ENCODE data around the gene ASPDH. TPM values are rescaled to one million over a fixed set of nuclear protein-coding genes. Genes with fewer than 3 reads are reported as not detected.
A peak's percentile ranks its signal among the peaks of the same experiment; 100 is the strongest.

Gene ASPDH
- polyA plus RNA-seq, 3 donors, result not detected

DNA sequence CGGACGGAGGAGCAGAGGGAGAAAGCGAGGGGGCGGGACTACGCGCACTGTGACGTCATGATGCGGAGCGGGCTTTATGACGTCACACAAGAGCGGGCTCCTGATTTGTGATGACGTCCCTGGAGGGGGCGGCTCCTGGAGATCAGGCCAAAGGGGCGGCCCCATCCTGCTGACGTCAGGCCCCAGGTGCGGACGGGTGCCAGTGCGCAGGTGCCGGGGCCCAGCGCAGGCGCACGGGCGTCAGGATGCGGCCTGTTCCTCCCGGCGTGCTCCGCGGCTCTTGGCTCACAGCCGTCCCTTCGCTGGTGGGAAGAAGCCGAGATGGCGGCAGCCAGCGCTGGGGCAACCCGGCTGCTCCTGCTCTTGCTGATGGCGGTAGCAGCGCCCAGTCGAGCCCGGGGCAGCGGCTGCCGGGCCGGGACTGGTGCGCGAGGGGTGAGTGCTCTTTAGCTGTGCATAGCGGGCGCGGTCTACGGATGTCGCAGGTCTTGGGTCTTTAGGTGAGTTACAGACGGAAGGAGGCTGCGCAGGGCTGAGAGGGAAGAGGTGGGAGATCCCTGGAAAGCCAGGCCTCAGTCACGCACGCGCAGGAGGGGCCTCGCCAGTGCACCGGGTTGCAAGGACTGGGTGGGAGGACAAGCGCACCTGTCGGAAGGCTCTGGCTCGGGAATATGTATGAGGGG lies 37.3 kb downstream of the ASPDH start, which contains the start of the genes EMC10 and GARIN5A:
Gene EMC10 (plus strand): TSS at position 284 of the 683 bp plus-strand sequence. CDS start 38 bp downstream, at position 322.
Gene GARIN5A (minus strand): TSS at position 625 of the 683 bp plus-strand sequence. CDS start 460 bp downstream, at position 165.
- Histone ChIP-seq H4K20me1 (ENCODE audit: insufficient read depth, low read length) (peaks cover 32% of the 10 kb centered on the region), H2AFZ (ENCODE audit: insufficient read depth, low read depth, low read length, poor library complexity, severe bottlenecking) (peak within 1 kb of the TSS; percentile 95), H3K4me2 (replicated peaks; ENCODE audit: extremely low read depth, low read length, poor library complexity, severe bottlenecking) (peak within 1 kb of the TSS; percentile 87), H3K4me1 (ENCODE audit: control insufficient read depth in 1 of 2, insufficient read depth in 2 of 2, low read length in 2 of 2) (peaks cover 11 to 12% of the 10 kb centered on the region in 2 donors), H3K9me3 (replicated peaks in 1 of 2; ENCODE audit: control insufficient read depth in 1 of 2, insufficient read depth in 1 of 2, low read length in 2 of 2) (no peaks in the 10 kb centered on the region), H3K79me2 (ENCODE audit: insufficient read depth, low read length) (peaks cover 29% of the 10 kb centered on the region), H3K36me3 (replicated peaks in 1 of 2; ENCODE audit: control insufficient read depth in 1 of 2, insufficient read depth in 2 of 2, low read length in 2 of 2) (peaks cover 26 to 37% of the 10 kb centered on the region in 2 donors), H3K9ac (ENCODE audit: insufficient read depth, low read length, poor library complexity, severe bottlenecking) (peak within 1 kb of the TSS; percentile 92), H3K27me3 (ENCODE audit: control insufficient read depth in 2 of 2, insufficient read depth in 2 of 2, low read length in 2 of 2) (no peaks in the 10 kb centered on the region), H3K27ac (ENCODE audit: low read depth in 1 of 2, low read length in 2 of 2) (peak within 1 kb of the TSS; percentile 70 to 86), H3K4me3 (replicated peaks in 1 of 3; ENCODE audit: low read depth in 2 of 3, low read length in 3 of 3) (peak within 1 kb of the TSS; percentile 64 to 98 (median 97))
- Mint-ChIP-seq H3K27ac (peak within 1 kb of the TSS; percentile 90 to 96 (median 93)), H3K27me3 (ENCODE audit: low read depth in 3 of 3) (peaks cover 0 to 6% (median 6%) of the 10 kb centered on the region in 3 donors), H3K36me3 (peaks cover 29 to 40% of the 10 kb centered on the region in 2 donors), H3K4me3 (peak within 1 kb of the TSS; percentile 98 to 99), H3K9me3 (peaks cover 0 to 13% (median 2%) of the 10 kb centered on the region in 7 donors), H3K4me1 (peaks cover 14% of the 10 kb centered on the region)
- intact Hi-C loops (cut with micrococcal nuclease), result loop anchor here (1.0 to 2.0 kb wide), 2 partner anchors 34 to 35 kb away; partner anchors contain the start of gene JOSD2 (in 2 of the 2)
- 5% methylated on average over 58 of the region's 58 CpGs for WGBS (ENCODE audit: insufficient coverage)
- DNase-seq, result peak; percentile 85 to 93 (median 92)
- TF ChIP-seq, protein P1, sequence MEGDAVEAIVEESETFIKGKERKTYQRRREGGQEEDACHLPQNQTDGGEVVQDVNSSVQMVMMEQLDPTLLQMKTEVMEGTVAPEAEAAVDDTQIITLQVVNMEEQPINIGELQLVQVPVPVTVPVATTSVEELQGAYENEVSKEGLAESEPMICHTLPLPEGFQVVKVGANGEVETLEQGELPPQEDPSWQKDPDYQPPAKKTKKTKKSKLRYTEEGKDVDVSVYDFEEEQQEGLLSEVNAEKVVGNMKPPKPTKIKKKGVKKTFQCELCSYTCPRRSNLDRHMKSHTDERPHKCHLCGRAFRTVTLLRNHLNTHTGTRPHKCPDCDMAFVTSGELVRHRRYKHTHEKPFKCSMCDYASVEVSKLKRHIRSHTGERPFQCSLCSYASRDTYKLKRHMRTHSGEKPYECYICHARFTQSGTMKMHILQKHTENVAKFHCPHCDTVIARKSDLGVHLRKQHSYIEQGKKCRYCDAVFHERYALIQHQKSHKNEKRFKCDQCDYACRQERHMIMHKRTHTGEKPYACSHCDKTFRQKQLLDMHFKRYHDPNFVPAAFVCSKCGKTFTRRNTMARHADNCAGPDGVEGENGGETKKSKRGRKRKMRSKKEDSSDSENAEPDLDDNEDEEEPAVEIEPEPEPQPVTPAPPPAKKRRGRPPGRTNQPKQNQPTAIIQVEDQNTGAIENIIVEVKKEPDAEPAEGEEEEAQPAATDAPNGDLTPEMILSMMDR (IDR thresholded peaks at IDR 0.05), result no peak

DNA sequence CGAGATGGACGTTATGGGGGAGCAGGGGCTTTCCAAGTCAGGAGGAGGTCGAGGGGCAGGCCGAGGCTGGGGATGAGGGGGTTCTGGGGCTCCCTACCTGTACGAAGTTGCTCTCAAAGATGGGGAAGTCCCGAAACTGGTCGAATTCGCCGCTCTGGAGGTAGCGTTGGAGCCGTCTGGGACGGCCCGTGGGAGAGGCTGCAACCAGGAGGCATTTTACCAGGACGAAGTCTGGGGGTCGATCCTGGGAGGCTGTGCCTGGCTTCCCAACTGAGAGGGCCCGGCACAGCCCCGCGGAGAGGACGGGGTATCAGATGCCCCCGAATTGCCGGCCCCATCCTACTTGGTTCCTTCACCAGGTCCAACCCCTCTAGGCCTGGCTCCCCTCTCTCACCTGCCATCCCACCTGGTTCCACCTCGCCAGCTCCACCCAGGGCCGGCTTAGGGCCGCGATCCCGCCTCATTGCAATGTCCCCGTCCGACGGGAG lies 37.9 kb downstream of the ASPDH start:
- H3K4me1 Mint-ChIP-seq, result peaks cover 14% of the 10 kb centered on the region
- H3K4me1 ChIP-seq (ENCODE audit: control insufficient read depth in 1 of 2, insufficient read depth in 2 of 2, low read length in 2 of 2), result peaks cover 11 to 12% of the 10 kb centered on the region in 2 donors
- WGBS (ENCODE audit: insufficient coverage), result 81% methylated on average over 24 of the region's 29 CpGs
- peak overlapping the region in 1 of 3 experiments; percentile 98 for H3K4me3 ChIP-seq (replicated peaks in 1 of 3; ENCODE audit: low read depth in 2 of 3, low read length in 3 of 3)
- peaks cover 20 to 31% of the 10 kb centered on the region in 2 donors for H3K36me3 ChIP-seq (replicated peaks in 1 of 2; ENCODE audit: control insufficient read depth in 1 of 2, insufficient read depth in 2 of 2, low read length in 2 of 2)
- no peak overlapping the region for H2AFZ ChIP-seq (ENCODE audit: insufficient read depth, low read depth, low read length, poor library complexity, severe bottlenecking)
- peak overlapping the region in 6 of 7 donors; percentile 40 to 90 (median 70) for H3K27ac Mint-ChIP-seq
- peaks cover 32% of the 10 kb centered on the region for H4K20me1 ChIP-seq (ENCODE audit: insufficient read depth, low read length)
- H3K27me3 ChIP-seq (ENCODE audit: control insufficient read depth in 2 of 2, insufficient read depth in 2 of 2, low read length in 2 of 2), result no peaks in the 10 kb centered on the region
- H3K36me3 Mint-ChIP-seq, result peaks cover 23 to 34% of the 10 kb centered on the region in 2 donors
- H3K27ac ChIP-seq (ENCODE audit: low read depth in 1 of 2, low read length in 2 of 2), result no peak overlapping the region
- DNase-seq, result no peak
- intact Hi-C loops (cut with micrococcal nuclease), result loop anchor here (1.0 to 2.0 kb wide), 2 partner anchors 35 to 36 kb away; partner anchors contain the start of gene JOSD2 (in 2 of the 2)
- H3K9ac ChIP-seq (ENCODE audit: insufficient read depth, low read length, poor library complexity, severe bottlenecking), result no peak overlapping the region
- H3K4me3 Mint-ChIP-seq, result peak overlapping the region; percentile 83 to 98
- H3K9me3 Mint-ChIP-seq, result peaks cover 0 to 13% (median 0%) of the 10 kb centered on the region in 7 donors
- TF ChIP-seq, protein P1 (IDR thresholded peaks at IDR 0.05), result no peak
- peaks cover 29% of the 10 kb centered on the region for H3K79me2 ChIP-seq (ENCODE audit: insufficient read depth, low read length)
- peaks cover 0 to 8% (median 6%) of the 10 kb centered on the region in 3 donors for H3K27me3 Mint-ChIP-seq (ENCODE audit: low read depth in 3 of 3)
- no peaks in the 10 kb centered on the region for H3K9me3 ChIP-seq (replicated peaks in 1 of 2; ENCODE audit: control insufficient read depth in 1 of 2, insufficient read depth in 1 of 2, low read length in 2 of 2)
- H3K4me2 ChIP-seq (replicated peaks; ENCODE audit: extremely low read depth, low read length, poor library complexity, severe bottlenecking), result no peak overlapping the region
